GM12878 (cell line): Measurements from ENCODE around the gene CCDC88C. TPM values are rescaled to one million over a fixed set of nuclear protein-coding genes. Genes with fewer than 3 reads are reported as not detected.

ENCODE experiments used
- CEBPZ ChIP-seq: fragments of 150-350 bp; IDR thresholded peaks from 2 replicates; pipeline ENCODE4 v1.6.1; 2016; ENCODE audit warnings: low read depth, low read length
- EZH2 ChIP-seq: IDR thresholded peaks from 2 replicates; pipeline ENCODE4 v1.6.1; 2012; ENCODE audit warnings: low read depth, mild to moderate bottlenecking, control low read depth, inconsistent platforms, low read length, borderline replicate concordance; ENCODE audit not compliant: control insufficient read depth
- HSF1 ChIP-seq: fragments of 150-350 bp; IDR thresholded peaks from 2 replicates; pipeline ENCODE4 v1.6.1; 2014; ENCODE audit warnings: mild to moderate bottlenecking, low read depth, low read length
- NFIC ChIP-seq: IDR thresholded peaks from 2 replicates; pipeline ENCODE4 v1.6.1; 2012; ENCODE audit warnings: low read depth, mild to moderate bottlenecking, inconsistent platforms, low read length, moderate library complexity
- NRF1 ChIP-seq: conservative IDR thresholded peaks from 2 replicates; pipeline ENCODE4 v1.6.1; 2011; ENCODE audit warnings: mild to moderate bottlenecking, low read depth, low read length, improper control_type of control experiment
- PKNOX1 ChIP-seq: fragments of 450-650 bp; IDR thresholded peaks from 2 replicates; pipeline ENCODE4 v1.6.1; 2016; ENCODE audit warnings: mild to moderate bottlenecking
- POLR2AphosphoS2 ChIP-seq: IDR thresholded peaks from 2 replicates; pipeline ENCODE4 v1.6.1; 2011; ENCODE audit warnings: low read depth, mild to moderate bottlenecking, low read length, improper control_type of control experiment, moderate library complexity
- SMAD1 ChIP-seq: fragments of 450-650 bp; IDR thresholded peaks from 2 replicates; pipeline ENCODE4 v1.6.1; 2018; ENCODE audit warnings: mild to moderate bottlenecking, low read depth; ENCODE audit not compliant: partially characterized antibody
- SREBF1 ChIP-seq: IDR thresholded peaks from 2 replicates; pipeline ENCODE4 v1.6.1; 2012; ENCODE audit warnings: mild to moderate bottlenecking, low read length
- TBL1XR1 ChIP-seq: IDR thresholded peaks from 2 replicates; pipeline ENCODE4 v1.6.1; 2012; ENCODE audit warnings: low read depth, low read length, improper control_type of control experiment
- WRNIP1 ChIP-seq: IDR thresholded peaks from 2 replicates; pipeline ENCODE4 v1.6.1; 2011; ENCODE audit warnings: low read depth, low read length, improper control_type of control experiment, borderline replicate concordance
- ZBTB40 ChIP-seq: fragments of 450-650 bp; IDR thresholded peaks from 2 replicates; pipeline ENCODE4 v1.6.1; 2016; ENCODE audit warnings: mild to moderate bottlenecking, moderate library complexity, borderline replicate concordance
- ZNF687 ChIP-seq: fragments of 450-650 bp; IDR thresholded peaks from 2 replicates; pipeline ENCODE4 v1.6.1; 2017; ENCODE audit warnings: mild to moderate bottlenecking, moderate library complexity
- ZZZ3 ChIP-seq: IDR thresholded peaks from 2 replicates; pipeline ENCODE4 v1.6.1; 2011; ENCODE audit warnings: low read depth; ENCODE audit not compliant: control insufficient read depth, insufficient read length
- polyA plus RNA-seq, 11 experiments: library from polyadenylated mRNA; depleted of rRNA in 4 of 11; unstranded in 6 of 11; stranded (reverse) in 5 of 11; fragments of >200 nt; fragmentation: Nextera tagmentation in 4 of 11; fragmentation: Illumina TruSeq in 1 of 11; extraction: Ambion mirVana in 4 of 11; extraction: Trizol in 1 of 11; gene quantifications; 1 replicate in 1 of 11; 2 replicates in 10 of 11; pipeline versions ENCODE4 v1.2.1 to v1.2.3, GENCODE V29; 2011 to 2016; ENCODE audit warnings: inconsistent platforms in 2 of 11, missing spikeins in 2 of 11, low read depth in 1 of 11
- total RNA-seq, 4 experiments: library from RNA; depleted of rRNA in 3 of 4; stranded (reverse); fragments of >200 nt in 3 of 4; fragmentation: Illumina TruSeq in 1 of 4; extraction: Trizol in 1 of 4; gene quantifications; 2 replicates each; pipeline versions ENCODE4 v1.2.1 to v1.2.3, GENCODE V29; 2013 to 2021

Gene CCDC88C
- total and polyA plus RNA-seq, 10 of the 15 experiments (the other 5 are each of a cell fraction or from before 2014, with no cell fraction given) = 4.0 to 79.6 (median 36.6) TPM

- TF ChIP-seq WRNIP1 (no peak), EZH2 (no peak), NFIC (no peak), HSF1 (no peak), ZBTB40 (no peak), SREBF1 (no peak), TBL1XR1 (no peak), NRF1 (no peak), ZNF687 (0 out of 2 replicates have a peak, but pooled peaks have one; percentile 36), POLR2AphosphoS2 (no peak), CEBPZ (no peak), ZZZ3 (no peak), PKNOX1 (no peak), SMAD1 (no peak)
These were observed 44.7 kb downstream of the CCDC88C start (continued) for GRCh38 chr14:91372671-91373495.
